Measurements from ENCODE around the gene MEF2A.

MEF2A gene

GRCh38 chr15:99731336-99732123, 165.7 kb downstream of the MEF2A start:
- Histone ChIP-seq H3K9me3 (replicated peaks; ENCODE audit: insufficient read depth, low read length) (no peaks in the 10 kb centered on the region), H3F3A (ENCODE audit: insufficient read depth, low read length) (peaks cover 8% of the 10 kb centered on the region; the same call in 1 of the 2 replicates), H3K4me2 (ENCODE audit: low read depth, low read length) (no peak overlapping the region), H2AFZ (ENCODE audit: low read length) (no peak overlapping the region), H4K20me1 (ENCODE audit: insufficient read depth, low read length) (no peaks in the 10 kb centered on the region), H3K79me2 (ENCODE audit: low read length) (0 out of 2 replicates have a peak, but pooled peaks cover 3% of the 10 kb centered on the region), H3K9me2 (replicated peaks; ENCODE audit: insufficient read depth, low read length) (no peaks in the 10 kb centered on the region), H3K9ac (ENCODE audit: low read length) (no peak overlapping the region), H3K4me1 (ENCODE audit: low read length) (peaks cover 7% of the 10 kb centered on the region; the same call in 1 of the 2 replicates), H3K4me3 (ENCODE audit: low read length) (no peak overlapping the region), H3K27me3 (replicated peaks; ENCODE audit: insufficient read depth, low read length) (no peaks in the 10 kb centered on the region), H3K27ac (ENCODE audit: low read length) (no peak overlapping the region), H3K36me3 (replicated peaks; ENCODE audit: insufficient read depth, low read length) (no peaks in the 10 kb centered on the region)
- DNase-seq: no peak
- TF ChIP-seq EZH2phosphoT487 (IDR thresholded peaks at IDR 0.05; ENCODE audit: low read length) (no peak), EZH2 (optimal IDR thresholded peaks at IDR 0.05; ENCODE audit: low read depth, low read length) (no peak), CTCF (IDR thresholded peaks at IDR 0.05; ENCODE audit: low read length) (no peak)

GRCh38 chr15:99732124-99732750, 166.5 kb downstream of the MEF2A start:
- no peak for DNase-seq

GRCh38 chr15:99732751-99733267, 167.0 kb downstream of the MEF2A start:
- Histone ChIP-seq H3K27me3 (replicated peaks; ENCODE audit: insufficient read depth, low read length) (no peaks in the 10 kb centered on the region), H3K9me2 (replicated peaks; ENCODE audit: insufficient read depth, low read length) (no peaks in the 10 kb centered on the region), H3K79me2 (ENCODE audit: low read length) (0 out of 2 replicates have a peak, but pooled peaks cover 3% of the 10 kb centered on the region), H3K4me1 (ENCODE audit: low read length) (peaks cover 7% of the 10 kb centered on the region; the same call in 1 of the 2 replicates), H2AFZ (ENCODE audit: low read length) (peak overlapping the region; percentile 90), H4K20me1 (ENCODE audit: insufficient read depth, low read length) (no peaks in the 10 kb centered on the region), H3K4me3 (ENCODE audit: low read length) (peak overlapping the region; percentile 91), H3K9me3 (replicated peaks; ENCODE audit: insufficient read depth, low read length) (no peaks in the 10 kb centered on the region), H3K9ac (ENCODE audit: low read length) (peak overlapping the region; percentile 61; the same call in 1 of the 2 replicates), H3K27ac (ENCODE audit: low read length) (no peak overlapping the region), H3K36me3 (replicated peaks; ENCODE audit: insufficient read depth, low read length) (no peaks in the 10 kb centered on the region), H3K4me2 (ENCODE audit: low read depth, low read length) (peak overlapping the region; percentile 97), H3F3A (ENCODE audit: insufficient read depth, low read length) (peaks cover 8% of the 10 kb centered on the region; the same call in 1 of the 2 replicates)
- TF ChIP-seq EZH2 (optimal IDR thresholded peaks at IDR 0.05; ENCODE audit: low read depth, low read length) (no peak), CTCF (IDR thresholded peaks at IDR 0.05; ENCODE audit: low read length) (no peak), EZH2phosphoT487 (IDR thresholded peaks at IDR 0.05; ENCODE audit: low read length) (no peak)
- peak; percentile 16 for DNase-seq

More at GRCh38 chr15:99732124-99732750, 166.5 kb downstream of the MEF2A start:
- peaks cover 7% of the 10 kb centered on the region; the same call in 1 of the 2 replicates for H3K4me1 ChIP-seq (ENCODE audit: low read length)
- H3K27ac ChIP-seq (ENCODE audit: low read length): no peak overlapping the region
- no peaks in the 10 kb centered on the region for H4K20me1 ChIP-seq (ENCODE audit: insufficient read depth, low read length)
- peak overlapping the region; percentile 91 for H3K4me3 ChIP-seq (ENCODE audit: low read length)
- H3K9ac ChIP-seq (ENCODE audit: low read length): peak overlapping the region; percentile 61; the same call in 1 of the 2 replicates
- peaks cover 8% of the 10 kb centered on the region; the same call in 1 of the 2 replicates for H3F3A ChIP-seq (ENCODE audit: insufficient read depth, low read length)
- no peaks in the 10 kb centered on the region for H3K9me2 ChIP-seq (replicated peaks; ENCODE audit: insufficient read depth, low read length)
- no peaks in the 10 kb centered on the region for H3K36me3 ChIP-seq (replicated peaks; ENCODE audit: insufficient read depth, low read length)
- no peak overlapping the region; the same call in 1 of the 2 replicates for H2AFZ ChIP-seq (ENCODE audit: low read length)
- TF ChIP-seq CTCF (IDR thresholded peaks at IDR 0.05; ENCODE audit: low read length) (no peak), EZH2 (optimal IDR thresholded peaks at IDR 0.05; ENCODE audit: low read depth, low read length) (no peak), EZH2phosphoT487 (IDR thresholded peaks at IDR 0.05; ENCODE audit: low read length) (no peak)
- H3K79me2 ChIP-seq (ENCODE audit: low read length): 0 out of 2 replicates have a peak, but pooled peaks cover 3% of the 10 kb centered on the region
- H3K27me3 ChIP-seq (replicated peaks; ENCODE audit: insufficient read depth, low read length): no peaks in the 10 kb centered on the region
- no peaks in the 10 kb centered on the region for H3K9me3 ChIP-seq (replicated peaks; ENCODE audit: insufficient read depth, low read length)
- H3K4me2 ChIP-seq (ENCODE audit: low read depth, low read length): peak overlapping the region; percentile 97
